CD4-positive, CD25-positive, alpha-beta regulatory T cell (primary cell): ENCODE results near the gene KIAA0319L. TPM values are rescaled to one million over a fixed set of nuclear protein-coding genes. Genes with fewer than 3 reads are reported as not detected.
A peak's percentile ranks its signal among the peaks of the same experiment; 100 is the strongest.

Experiments
- ATAC-seq, 2 donors: fragments of 150-1000 bp; cut with Tn5 transposase; one replicate each; pipeline ENCODE4 v1.10.0; 2021; ENCODE audit warnings: low read depth in 2 of 2, moderate number of reproducible peaks in 2 of 2, moderate library complexity in 1 of 2
- DNase-seq, 3 donors: peaks; one replicate each; pipeline versions ENCODE4 v3.0.0 to v3.0.0-alpha.2; 2012 to 2022; ENCODE audit warnings: mixed read lengths in 1 of 3
- H3K27ac ChIP-seq: one replicate; pipeline ENCODE4 v1.7.0; 2013; ENCODE audit warnings: mild to moderate bottlenecking, low read length; ENCODE audit not compliant: insufficient read depth, poor library complexity, severe bottlenecking
- H3K27me3 ChIP-seq: one replicate; pipeline ENCODE4 v1.7.0; 2013; ENCODE audit warnings: low read length; ENCODE audit not compliant: control insufficient read depth, insufficient read depth
- H3K36me3 ChIP-seq: one replicate; pipeline ENCODE4 v1.7.0; 2013; ENCODE audit warnings: mild to moderate bottlenecking, low read length, moderate library complexity; ENCODE audit not compliant: control insufficient read depth, insufficient read depth
- H3K4me1 ChIP-seq: 2 replicates; pipeline ENCODE4 v1.7.0; 2013; ENCODE audit warnings: mild to moderate bottlenecking, low read length; ENCODE audit not compliant: insufficient read depth, control insufficient read depth, poor library complexity, severe bottlenecking
- H3K4me3 ChIP-seq: one replicate; pipeline ENCODE4 v1.7.0; 2013; ENCODE audit warnings: low read depth, mild to moderate bottlenecking, low read length, moderate library complexity
- H3K9me3 ChIP-seq, 2 experiments: 1 replicate in 1 of 2; 2 replicates in 1 of 2; pipeline ENCODE4 v1.7.0; 2013; ENCODE audit warnings: low read length in 2 of 2, mild to moderate bottlenecking in 1 of 2, moderate library complexity in 1 of 2; ENCODE audit not compliant: control insufficient read depth in 2 of 2
- H3K27ac Mint-ChIP-seq, 3 donors: one replicate each; pipeline ENCODE4 v1.8.0; 2020 to 2022; ENCODE audit warnings: mild to moderate bottlenecking in 3 of 3, mixed read lengths in 3 of 3, moderate library complexity in 2 of 3
- H3K27me3 Mint-ChIP-seq: one replicate; pipeline ENCODE4 v1.8.0; 2022; ENCODE audit warnings: mild to moderate bottlenecking, mixed read lengths
- H3K36me3 Mint-ChIP-seq: one replicate; pipeline ENCODE4 v1.8.0; 2020; ENCODE audit warnings: mixed read lengths
- H3K4me1 Mint-ChIP-seq, 4 donors: one replicate each; pipeline ENCODE4 v1.8.0; 2020 to 2022; ENCODE audit warnings: mixed read lengths in 4 of 4, mild to moderate bottlenecking in 1 of 4
- H3K4me3 Mint-ChIP-seq, 4 donors: one replicate each; pipeline ENCODE4 v1.8.0; 2020 to 2022; ENCODE audit warnings: mild to moderate bottlenecking in 4 of 4, mixed read lengths in 4 of 4, moderate library complexity in 3 of 4
- H3K9me3 Mint-ChIP-seq, 7 donors: one replicate each; pipeline ENCODE4 v1.8.0; 2020 to 2022; ENCODE audit warnings: mixed read lengths in 7 of 7, mild to moderate bottlenecking in 3 of 7, moderate library complexity in 2 of 7
- polyA plus RNA-seq, 4 donors: library from polyadenylated mRNA; unstranded; fragments of 300-500 nt; fragmentation: Illumina TruSeq; gene quantifications; one replicate each; pipeline ENCODE4 v1.2.3, GENCODE V29; 2021
- total RNA-seq: library from RNA; stranded (reverse); gene quantifications from one replicate; pipeline ENCODE4 v1.2.3, GENCODE V29; 2022

KIAA0319L gene
- total and polyA plus RNA-seq, 5 donors from 2014 or later = 16.2 to 72.4 (median 17.6) TPM

- ATAC-seq (no peak), DNase-seq (no peak)
- H3K4me3 ChIP-seq = no peak within 1 kb of the TSS
Observed at GRCh38 chr1:35573198-35574124, 16.3 kb upstream of the KIAA0319L start, which contains the start of gene TFAP2E. TSS of gene TFAP2E (plus strand) at chr1:35573314. CDS start at chr1:35573578, 264 bp downstream.

GRCh38 chr1:35572296-35572695 lies 15.1 kb upstream of the KIAA0319L start:
- Mint-ChIP-seq H3K27ac (peak overlapping the region in 1 of 3 donors; percentile 85), H3K9me3 (peaks cover 0 to 3% (median 0%) of the 10 kb centered on the region in 7 donors), H3K36me3 (no peaks in the 10 kb centered on the region), H3K27me3 (peaks cover 6% of the 10 kb centered on the region), H3K4me3 (no peak overlapping the region), H3K4me1 (peaks cover 0 to 34% (median 20%) of the 10 kb centered on the region in 4 donors)
- Histone ChIP-seq H3K9me3 (no peaks in the 10 kb centered on the region), H3K4me3 (no peak overlapping the region), H3K4me1 (peaks cover 16% of the 10 kb centered on the region), H3K27ac (no peak overlapping the region), H3K27me3 (no peaks in the 10 kb centered on the region), H3K36me3 (no peaks in the 10 kb centered on the region)
- DNase-seq = no peak
- no peak for ATAC-seq

More at GRCh38 chr1:35573198-35574124, 16.3 kb upstream of the KIAA0319L start, which contains the start of gene TFAP2E:
- Histone ChIP-seq H3K27me3 (no peaks in the 10 kb centered on the region), H3K36me3 (no peaks in the 10 kb centered on the region), H3K9me3 (no peaks in the 10 kb centered on the region), H3K4me1 (peaks cover 24% of the 10 kb centered on the region), H3K27ac (no peak within 1 kb of the TSS)
- Mint-ChIP-seq H3K9me3 (peaks cover 0 to 3% (median 0%) of the 10 kb centered on the region in 7 donors), H3K36me3 (no peaks in the 10 kb centered on the region), H3K4me3 (peak within 1 kb of the TSS in 1 of 4 donors; percentile 16), H3K4me1 (peaks cover 0 to 42% (median 24%) of the 10 kb centered on the region in 4 donors), H3K27ac (peak within 1 kb of the TSS in 1 of 3 donors; percentile 85), H3K27me3 (peaks cover 6% of the 10 kb centered on the region)

- H3K27me3 Mint-ChIP-seq = peaks cover 4% of the 10 kb centered on the region
- DNase-seq (no peak), ATAC-seq (no peak)
- no peaks in the 10 kb centered on the region for H3K27me3 ChIP-seq
- no peak overlapping the region for H3K4me3 ChIP-seq
- peak overlapping the region in 1 of 3 donors; percentile 15 for H3K27ac Mint-ChIP-seq
- no peak overlapping the region for H3K27ac ChIP-seq
- peaks cover 0 to 31% (median 18%) of the 10 kb centered on the region in 4 donors for H3K4me1 Mint-ChIP-seq
- H3K4me1 ChIP-seq = peaks cover 8% of the 10 kb centered on the region
- H3K36me3 Mint-ChIP-seq = peaks cover 3% of the 10 kb centered on the region
- H3K36me3 ChIP-seq = no peaks in the 10 kb centered on the region
- no peaks in the 10 kb centered on the region for H3K9me3 ChIP-seq
- peaks cover 0 to 3% (median 0%) of the 10 kb centered on the region in 7 donors for H3K9me3 Mint-ChIP-seq
- peak overlapping the region in 1 of 4 donors; percentile 55 for H3K4me3 Mint-ChIP-seq
Observed at GRCh38 chr1:35571263-35571662, 14.1 kb upstream of the KIAA0319L start.

GRCh38 chr1:35570589-35571137 lies 13.5 kb upstream of the KIAA0319L start:
- H3K36me3 ChIP-seq = no peaks in the 10 kb centered on the region
- peaks cover 0 to 25% (median 15%) of the 10 kb centered on the region in 4 donors for H3K4me1 Mint-ChIP-seq
- no peak for ATAC-seq
- H3K4me3 ChIP-seq = no peak overlapping the region
- H3K9me3 ChIP-seq = no peaks in the 10 kb centered on the region
- no peak overlapping the region for H3K4me3 Mint-ChIP-seq
- H3K9me3 Mint-ChIP-seq = peaks cover 0 to 3% (median 0%) of the 10 kb centered on the region in 7 donors
- no peak for DNase-seq
- H3K27ac Mint-ChIP-seq = no peak overlapping the region
- H3K27me3 ChIP-seq = no peaks in the 10 kb centered on the region
- H3K36me3 Mint-ChIP-seq = peaks cover 3% of the 10 kb centered on the region
- no peaks in the 10 kb centered on the region for H3K27me3 Mint-ChIP-seq
- H3K27ac ChIP-seq = no peak overlapping the region
- H3K4me1 ChIP-seq = peaks cover 7% of the 10 kb centered on the region

GRCh38 chr1:35569936-35570335 lies 12.7 kb upstream of the KIAA0319L start:
- ATAC-seq (no peak), DNase-seq (no peak)
- Mint-ChIP-seq H3K27me3 (no peaks in the 10 kb centered on the region), H3K9me3 (peaks cover 0 to 3% (median 0%) of the 10 kb centered on the region in 7 donors), H3K36me3 (peaks cover 3% of the 10 kb centered on the region), H3K4me3 (no peak overlapping the region), H3K4me1 (peaks cover 0 to 19% (median 14%) of the 10 kb centered on the region in 4 donors), H3K27ac (no peak overlapping the region)
- Histone ChIP-seq H3K4me3 (no peak overlapping the region), H3K27ac (no peak overlapping the region), H3K27me3 (no peaks in the 10 kb centered on the region), H3K4me1 (peaks cover 7% of the 10 kb centered on the region), H3K36me3 (no peaks in the 10 kb centered on the region), H3K9me3 (no peaks in the 10 kb centered on the region)

- H3K36me3 ChIP-seq = no peaks in the 10 kb centered on the region
- Mint-ChIP-seq H3K4me3 (no peak overlapping the region), H3K9me3 (peaks cover 0 to 3% (median 0%) of the 10 kb centered on the region in 7 donors), H3K36me3 (peaks cover 10% of the 10 kb centered on the region), H3K4me1 (peaks cover 0 to 26% (median 20%) of the 10 kb centered on the region in 4 donors), H3K27ac (no peak overlapping the region), H3K27me3 (no peaks in the 10 kb centered on the region)
- no peaks in the 10 kb centered on the region for H3K9me3 ChIP-seq
- no peaks in the 10 kb centered on the region for H3K27me3 ChIP-seq
- peak; percentile 42 to 77 (median 61) for DNase-seq
- ATAC-seq = peak; percentile 26 to 57
- peaks cover 7% of the 10 kb centered on the region for H3K4me1 ChIP-seq
- no peak overlapping the region for H3K27ac ChIP-seq
- H3K4me3 ChIP-seq = no peak overlapping the region
Observed at GRCh38 chr1:35568975-35569395, 11.8 kb upstream of the KIAA0319L start.

GRCh38 chr1:35567947-35568558 lies 10.8 kb upstream of the KIAA0319L start:
- Mint-ChIP-seq H3K36me3 (peaks cover 10% of the 10 kb centered on the region), H3K4me1 (peaks cover 0 to 28% (median 20%) of the 10 kb centered on the region in 4 donors), H3K9me3 (peaks cover 0 to 3% (median 0%) of the 10 kb centered on the region in 7 donors), H3K27ac (no peak overlapping the region), H3K27me3 (no peaks in the 10 kb centered on the region), H3K4me3 (no peak overlapping the region)
- DNase-seq (no peak), ATAC-seq (no peak)
- no peaks in the 10 kb centered on the region for H3K9me3 ChIP-seq
- no peak overlapping the region for H3K4me3 ChIP-seq
- peaks cover 2% of the 10 kb centered on the region for H3K4me1 ChIP-seq
- no peak overlapping the region for H3K27ac ChIP-seq
- no peaks in the 10 kb centered on the region for H3K27me3 ChIP-seq
- peaks cover 2% of the 10 kb centered on the region for H3K36me3 ChIP-seq
